ENCODE measurements around the gene MTHFD1L.

Gene MTHFD1L

DNA sequence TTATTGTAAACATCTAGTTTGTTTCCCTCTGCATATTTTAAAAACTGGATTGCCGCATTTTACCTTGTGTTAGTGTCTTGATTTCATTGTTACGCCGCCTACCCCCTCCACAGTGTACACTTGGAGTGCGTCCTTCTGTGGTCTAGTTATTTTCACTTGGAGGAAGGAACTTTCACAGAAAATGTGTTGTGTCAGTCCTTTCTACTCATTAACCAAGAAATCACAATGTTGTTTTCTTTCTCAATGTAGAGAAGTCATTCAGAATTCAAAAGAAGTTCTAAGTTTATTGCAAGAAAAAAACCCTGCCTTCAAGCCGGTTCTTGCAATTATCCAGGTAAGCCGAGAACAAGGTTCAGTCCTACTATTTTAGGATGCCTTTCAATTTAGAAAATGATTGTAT, 10.3 kb downstream of the MTHFD1L start:
- Histone ChIP-seq H3K4me3 (ENCODE audit: low read length, poor library complexity, severe bottlenecking) (no peak overlapping the region), H3K4me2 (ENCODE audit: low read depth, low read length, poor library complexity, severe bottlenecking) (no peak overlapping the region), H3K4me1 (ENCODE audit: insufficient read depth, low read length, poor library complexity, severe bottlenecking) (no peaks in the 10 kb centered on the region), H3K36me3 (ENCODE audit: insufficient read depth, low read length) (peaks cover 42% of the 10 kb centered on the region; the same call in 1 of the 2 replicates), H3F3A (ENCODE audit: low read depth) (no peaks in the 10 kb centered on the region), H3K79me2 (ENCODE audit: insufficient read depth, low read length) (peaks cover 71% of the 10 kb centered on the region), H3K9me3 (ENCODE audit: insufficient read depth, low read depth, low read length) (no peaks in the 10 kb centered on the region), H4K20me1 (ENCODE audit: insufficient read depth, low read length, poor library complexity, severe bottlenecking) (peaks cover 11% of the 10 kb centered on the region), H2AFZ (ENCODE audit: low read length) (no peak overlapping the region), H3K27me3 (ENCODE audit: insufficient read depth, low read length, poor library complexity, severe bottlenecking) (no peaks in the 10 kb centered on the region), H3K9me2 (replicated peaks; ENCODE audit: low read depth, low read length) (no peaks in the 10 kb centered on the region), H3K9ac (ENCODE audit: low read depth, low read length, poor library complexity, severe bottlenecking) (no peak overlapping the region)
- TF ChIP-seq, protein P1, sequence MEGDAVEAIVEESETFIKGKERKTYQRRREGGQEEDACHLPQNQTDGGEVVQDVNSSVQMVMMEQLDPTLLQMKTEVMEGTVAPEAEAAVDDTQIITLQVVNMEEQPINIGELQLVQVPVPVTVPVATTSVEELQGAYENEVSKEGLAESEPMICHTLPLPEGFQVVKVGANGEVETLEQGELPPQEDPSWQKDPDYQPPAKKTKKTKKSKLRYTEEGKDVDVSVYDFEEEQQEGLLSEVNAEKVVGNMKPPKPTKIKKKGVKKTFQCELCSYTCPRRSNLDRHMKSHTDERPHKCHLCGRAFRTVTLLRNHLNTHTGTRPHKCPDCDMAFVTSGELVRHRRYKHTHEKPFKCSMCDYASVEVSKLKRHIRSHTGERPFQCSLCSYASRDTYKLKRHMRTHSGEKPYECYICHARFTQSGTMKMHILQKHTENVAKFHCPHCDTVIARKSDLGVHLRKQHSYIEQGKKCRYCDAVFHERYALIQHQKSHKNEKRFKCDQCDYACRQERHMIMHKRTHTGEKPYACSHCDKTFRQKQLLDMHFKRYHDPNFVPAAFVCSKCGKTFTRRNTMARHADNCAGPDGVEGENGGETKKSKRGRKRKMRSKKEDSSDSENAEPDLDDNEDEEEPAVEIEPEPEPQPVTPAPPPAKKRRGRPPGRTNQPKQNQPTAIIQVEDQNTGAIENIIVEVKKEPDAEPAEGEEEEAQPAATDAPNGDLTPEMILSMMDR (conservative IDR thresholded peaks at IDR 0.05; ENCODE audit: low read length), result no peak

DNA sequence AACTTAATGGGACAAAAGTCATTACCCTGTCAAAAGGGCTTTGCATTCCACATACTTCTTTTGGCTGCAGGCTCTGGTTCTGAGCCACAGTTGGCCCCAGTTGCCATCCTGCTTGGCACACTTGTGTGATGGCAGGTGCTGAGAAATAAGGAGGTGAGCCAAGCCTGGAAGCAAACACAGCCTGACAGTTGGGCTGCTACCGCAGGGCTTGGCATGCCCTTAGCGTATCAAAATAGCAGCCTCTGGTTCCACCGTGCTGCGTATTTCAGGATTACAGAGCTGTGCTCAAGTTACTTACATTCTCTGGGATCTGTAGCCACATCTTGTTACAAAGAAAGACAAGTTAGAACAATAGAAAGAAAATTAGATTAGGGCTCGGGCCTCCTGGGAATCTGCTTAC, 11.1 kb downstream of the MTHFD1L start:
- no peak overlapping the region for H2AFZ ChIP-seq (ENCODE audit: low read length)
- H4K20me1 ChIP-seq (ENCODE audit: insufficient read depth, low read length, poor library complexity, severe bottlenecking), result peaks cover 11% of the 10 kb centered on the region
- no peaks in the 10 kb centered on the region for H3K27me3 ChIP-seq (ENCODE audit: insufficient read depth, low read length, poor library complexity, severe bottlenecking)
- no peak for TF ChIP-seq EZH2phosphoT487 (IDR thresholded peaks at IDR 0.05; ENCODE audit: borderline replicate concordance)
- TF ChIP-seq, protein P1 (conservative IDR thresholded peaks at IDR 0.05; ENCODE audit: low read length), result no peak
- no peak overlapping the region for H3K9ac ChIP-seq (ENCODE audit: low read depth, low read length, poor library complexity, severe bottlenecking)
- no peak overlapping the region for H3K4me2 ChIP-seq (ENCODE audit: low read depth, low read length, poor library complexity, severe bottlenecking)
- H3F3A ChIP-seq (ENCODE audit: low read depth), result no peaks in the 10 kb centered on the region
- no peaks in the 10 kb centered on the region for H3K4me1 ChIP-seq (ENCODE audit: insufficient read depth, low read length, poor library complexity, severe bottlenecking)
- H3K9me3 ChIP-seq (ENCODE audit: insufficient read depth, low read depth, low read length), result no peaks in the 10 kb centered on the region
- H3K9me2 ChIP-seq (replicated peaks; ENCODE audit: low read depth, low read length), result no peaks in the 10 kb centered on the region
- H3K79me2 ChIP-seq (ENCODE audit: insufficient read depth, low read length), result peaks cover 73% of the 10 kb centered on the region
- no peak overlapping the region for H3K4me3 ChIP-seq (ENCODE audit: low read length, poor library complexity, severe bottlenecking)
- H3K36me3 ChIP-seq (ENCODE audit: insufficient read depth, low read length), result peaks cover 42% of the 10 kb centered on the region; the same call in 1 of the 2 replicates

DNA sequence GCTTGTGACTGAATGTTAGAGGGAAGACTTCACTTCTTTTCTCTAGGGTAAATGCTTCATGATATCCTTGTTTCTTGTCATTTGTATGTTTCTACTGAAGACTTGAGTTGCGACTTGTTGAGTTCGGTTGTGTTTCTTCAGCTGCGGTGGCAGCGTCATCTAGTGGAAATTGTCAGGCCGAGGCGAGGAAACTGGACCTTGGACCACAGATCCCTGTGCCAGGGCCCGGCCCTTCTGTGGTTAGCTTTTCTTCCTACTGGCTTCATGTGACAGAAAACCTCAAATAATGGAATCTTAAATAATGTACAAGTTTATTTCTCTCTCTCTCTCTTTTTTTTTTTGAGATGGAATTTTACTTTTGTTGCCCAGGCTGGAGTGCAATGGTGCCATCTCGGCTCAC, 12.4 kb downstream of the MTHFD1L start:
- Histone ChIP-seq H3K79me2 (ENCODE audit: insufficient read depth, low read length) (peaks cover 61% of the 10 kb centered on the region), H3K9ac (ENCODE audit: low read depth, low read length, poor library complexity, severe bottlenecking) (no peak overlapping the region), H3K36me3 (ENCODE audit: insufficient read depth, low read length) (peaks cover 51% of the 10 kb centered on the region; the same call in 1 of the 2 replicates), H3K4me2 (ENCODE audit: low read depth, low read length, poor library complexity, severe bottlenecking) (no peak overlapping the region), H3F3A (ENCODE audit: low read depth) (no peaks in the 10 kb centered on the region), H3K4me3 (ENCODE audit: low read length, poor library complexity, severe bottlenecking) (no peak overlapping the region), H3K9me2 (replicated peaks; ENCODE audit: low read depth, low read length) (no peaks in the 10 kb centered on the region), H3K4me1 (ENCODE audit: insufficient read depth, low read length, poor library complexity, severe bottlenecking) (no peaks in the 10 kb centered on the region), H2AFZ (ENCODE audit: low read length) (no peak overlapping the region), H3K27me3 (ENCODE audit: insufficient read depth, low read length, poor library complexity, severe bottlenecking) (no peaks in the 10 kb centered on the region), H4K20me1 (ENCODE audit: insufficient read depth, low read length, poor library complexity, severe bottlenecking) (peaks cover 11% of the 10 kb centered on the region), H3K9me3 (ENCODE audit: insufficient read depth, low read depth, low read length) (no peaks in the 10 kb centered on the region)
- TF ChIP-seq, protein P1 (conservative IDR thresholded peaks at IDR 0.05; ENCODE audit: low read length), result no peak
- TF ChIP-seq EZH2phosphoT487 (IDR thresholded peaks at IDR 0.05; ENCODE audit: borderline replicate concordance), result no peak
